NCI-H526 (cell line): Measurements from ENCODE around the gene SCMH1.
A peak's percentile ranks its signal among the peaks of the same experiment; 100 is the strongest.
"Not testable (repeated sequence)": the region's sequence is repeated elsewhere in the genome, so short reads cannot be mapped to it uniquely, and the experiment has no call there.

Source experiments
- DNase-seq, 2 experiments: peaks; one replicate each; lab custom pipeline; 2025; lab: John Stamatoyannopoulos, UW

The SCMH1 gene

DNA sequence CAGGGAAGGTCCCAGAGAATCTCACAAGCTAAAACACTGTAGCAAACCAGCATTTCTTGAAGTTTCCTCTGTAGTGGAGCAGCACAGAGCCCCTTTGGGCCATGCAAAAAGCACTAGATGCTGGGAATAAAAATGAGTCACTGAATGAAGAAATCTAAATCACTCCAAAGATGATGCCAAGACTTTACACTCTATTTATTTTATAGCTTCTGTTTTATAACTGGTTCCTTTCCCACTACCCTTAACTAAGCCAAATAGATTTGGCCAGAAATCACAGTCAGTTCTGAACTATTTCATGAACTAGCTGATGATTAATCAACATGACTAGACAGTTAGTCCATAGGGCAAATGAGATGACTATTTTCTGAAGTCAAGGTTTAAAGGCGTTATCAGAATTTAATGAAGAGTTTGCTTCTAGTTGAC lies 89.5 kb downstream of the SCMH1 start:
- no peak for DNase-seq

DNA sequence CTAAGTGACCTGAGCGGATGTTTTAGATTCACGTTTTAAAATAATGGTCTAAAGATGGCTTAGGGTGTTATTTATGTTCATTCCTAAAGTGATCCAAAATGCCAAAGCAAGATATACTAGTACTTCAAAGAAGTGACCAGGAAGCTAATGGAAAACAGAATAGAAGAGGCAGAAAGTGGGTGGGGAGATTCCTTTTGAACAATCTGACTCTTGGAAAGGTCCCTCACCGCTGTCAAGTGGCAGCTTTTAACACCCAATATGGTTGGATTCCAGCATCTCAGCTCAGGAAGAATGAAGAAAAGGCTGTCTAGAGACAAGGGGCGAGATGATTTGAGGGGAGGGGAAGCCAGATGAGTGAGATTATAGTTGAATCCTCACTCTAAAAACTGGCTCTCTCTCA lies 90.3 kb downstream of the SCMH1 start:
- DNase-seq, result no peak

- no peak for DNase-seq
Measured at GRCh38 chr1:41149570-41149969, 92.5 kb downstream of the SCMH1 start.

- no peak for DNase-seq
Measured at GRCh38 chr1:41144285-41144684, 97.8 kb downstream of the SCMH1 start.

DNA sequence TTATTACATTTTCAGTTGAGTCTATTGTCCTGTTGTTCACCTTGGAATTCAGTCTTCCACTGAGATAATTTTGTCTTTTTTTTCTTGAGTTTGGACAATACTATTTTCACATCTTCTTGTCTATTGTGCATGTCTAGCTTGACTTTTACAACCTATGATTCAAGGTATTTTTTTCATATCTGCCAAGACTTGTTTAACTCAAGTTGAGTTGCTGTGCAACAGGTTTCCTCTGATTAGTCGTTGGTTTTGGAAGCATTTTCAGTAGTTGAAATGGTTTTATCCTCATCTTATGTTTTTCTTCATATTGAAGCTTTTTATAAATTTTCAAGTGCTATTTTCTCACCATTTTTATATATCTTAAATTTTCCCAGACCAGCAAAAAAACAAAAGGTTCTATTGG lies 103.6 kb downstream of the SCMH1 start:
- no peak for DNase-seq

DNA sequence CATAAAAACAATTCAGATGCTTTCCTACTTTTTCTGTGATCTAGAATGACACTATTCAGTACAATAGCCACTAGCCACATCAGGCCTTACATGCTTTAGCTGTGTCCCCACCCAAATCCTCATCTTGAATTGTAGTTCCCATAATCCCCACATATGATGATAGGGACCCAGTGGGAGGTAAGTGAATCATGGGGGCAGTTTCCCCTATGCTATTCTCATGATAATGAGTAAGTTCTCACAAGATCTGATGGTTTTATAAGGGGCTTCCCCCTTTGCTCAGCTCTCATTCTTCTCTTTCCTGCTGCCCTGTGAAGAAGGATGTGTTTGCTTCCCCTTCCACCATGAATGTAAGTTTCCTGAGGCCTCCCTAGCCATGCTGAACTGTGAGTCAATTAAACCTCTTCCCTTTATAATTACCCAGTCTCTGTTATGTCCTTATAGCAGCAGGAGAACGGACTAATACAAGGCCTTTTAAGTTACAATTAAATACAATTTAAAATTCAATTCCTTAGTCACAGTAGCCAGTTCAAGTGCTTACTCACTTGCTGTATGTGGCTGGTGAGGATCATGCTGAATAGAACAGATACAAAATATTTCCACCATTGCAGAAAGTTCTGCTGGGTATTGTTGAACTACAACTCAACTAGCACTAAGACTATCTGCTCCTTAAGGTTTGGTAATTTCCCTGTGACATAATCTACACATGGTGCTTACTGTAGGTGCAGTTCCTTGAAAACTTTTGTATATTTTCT lies 106.7 kb downstream of the SCMH1 start:
- DNase-seq, result no peak

GRCh38 chr1:41134325-41134724 lies 107.8 kb downstream of the SCMH1 start:
- not testable (repeated sequence) for DNase-seq

DNA sequence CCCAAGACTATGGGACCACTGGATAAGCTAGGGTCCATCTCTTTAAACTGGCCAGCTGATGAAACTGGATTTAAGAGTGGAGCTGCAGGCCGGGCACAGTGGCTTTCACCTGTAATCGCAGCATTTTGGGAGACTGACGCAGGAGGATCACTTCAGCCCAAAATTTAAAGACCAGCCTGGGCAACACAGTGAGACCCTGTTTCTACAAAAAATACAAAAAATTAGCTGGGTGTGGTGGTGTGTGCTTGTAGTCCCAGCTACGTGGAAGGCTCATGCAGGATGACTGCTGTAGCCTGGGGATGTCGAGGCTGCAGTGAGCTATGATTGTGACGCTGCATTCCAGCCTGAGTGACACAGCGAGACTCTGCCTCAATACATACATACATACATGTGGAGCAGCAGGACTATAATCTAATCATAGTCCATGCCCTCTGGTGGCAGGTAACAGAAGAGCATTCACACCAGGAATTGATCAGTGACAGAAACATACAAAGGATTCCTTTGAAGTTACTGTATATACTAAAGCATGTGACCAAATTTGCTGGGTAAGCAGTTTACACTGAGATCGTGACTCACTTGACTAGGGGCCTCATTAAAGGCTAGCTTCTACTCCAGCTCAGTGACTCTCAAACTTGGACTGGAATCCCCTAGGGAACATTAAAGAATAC lies 119.1 kb downstream of the SCMH1 start:
- peak; percentile 57 to 82 for DNase-seq

DNA sequence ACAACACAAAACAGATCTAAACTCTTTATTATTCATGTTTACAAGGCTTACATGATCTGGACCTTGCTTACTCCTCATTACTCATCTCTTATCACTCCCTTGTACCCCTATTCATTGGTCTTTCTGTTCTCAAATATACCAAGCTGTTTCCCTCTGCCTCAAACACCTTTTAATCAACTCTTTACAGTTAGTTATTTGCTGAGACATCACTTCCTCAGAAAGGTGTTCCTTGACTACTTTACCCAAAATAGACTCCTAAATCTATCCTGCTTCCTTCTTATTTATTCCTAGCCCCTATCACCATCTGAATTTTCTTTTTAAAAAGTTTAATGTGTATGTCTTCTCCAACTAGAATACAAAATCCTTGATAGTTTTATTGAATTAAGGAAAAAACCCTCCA lies 120.0 kb downstream of the SCMH1 start:
- no peak for DNase-seq

- DNase-seq, result no peak
Measured at GRCh38 chr1:41118645-41119044, 123.5 kb downstream of the SCMH1 start.

GRCh38 chr1:41117241-41117640 lies 124.9 kb downstream of the SCMH1 start:
- not testable (repeated sequence) for DNase-seq

DNA sequence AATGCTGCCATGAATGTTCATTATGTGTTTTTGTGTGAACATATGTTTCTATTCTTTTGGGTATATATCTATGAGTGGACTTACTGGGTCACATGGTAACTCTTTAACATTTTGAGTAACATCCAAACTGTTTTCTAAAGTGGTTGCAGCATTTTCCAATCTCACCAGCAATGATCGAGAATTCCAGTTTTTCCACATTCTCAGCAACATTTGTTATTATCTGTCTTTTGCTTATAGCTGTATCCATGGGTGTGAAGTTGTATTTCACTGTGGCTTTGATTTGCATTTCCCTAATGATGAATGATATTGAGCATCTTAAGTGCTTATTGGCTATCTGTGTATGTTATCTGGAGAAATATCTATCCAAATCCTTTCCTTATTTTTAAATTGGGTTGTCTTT lies 131.4 kb downstream of the SCMH1 start:
- DNase-seq, result no peak

- DNase-seq, result no peak
Measured at GRCh38 chr1:41110286-41110685, 131.8 kb downstream of the SCMH1 start.

DNA sequence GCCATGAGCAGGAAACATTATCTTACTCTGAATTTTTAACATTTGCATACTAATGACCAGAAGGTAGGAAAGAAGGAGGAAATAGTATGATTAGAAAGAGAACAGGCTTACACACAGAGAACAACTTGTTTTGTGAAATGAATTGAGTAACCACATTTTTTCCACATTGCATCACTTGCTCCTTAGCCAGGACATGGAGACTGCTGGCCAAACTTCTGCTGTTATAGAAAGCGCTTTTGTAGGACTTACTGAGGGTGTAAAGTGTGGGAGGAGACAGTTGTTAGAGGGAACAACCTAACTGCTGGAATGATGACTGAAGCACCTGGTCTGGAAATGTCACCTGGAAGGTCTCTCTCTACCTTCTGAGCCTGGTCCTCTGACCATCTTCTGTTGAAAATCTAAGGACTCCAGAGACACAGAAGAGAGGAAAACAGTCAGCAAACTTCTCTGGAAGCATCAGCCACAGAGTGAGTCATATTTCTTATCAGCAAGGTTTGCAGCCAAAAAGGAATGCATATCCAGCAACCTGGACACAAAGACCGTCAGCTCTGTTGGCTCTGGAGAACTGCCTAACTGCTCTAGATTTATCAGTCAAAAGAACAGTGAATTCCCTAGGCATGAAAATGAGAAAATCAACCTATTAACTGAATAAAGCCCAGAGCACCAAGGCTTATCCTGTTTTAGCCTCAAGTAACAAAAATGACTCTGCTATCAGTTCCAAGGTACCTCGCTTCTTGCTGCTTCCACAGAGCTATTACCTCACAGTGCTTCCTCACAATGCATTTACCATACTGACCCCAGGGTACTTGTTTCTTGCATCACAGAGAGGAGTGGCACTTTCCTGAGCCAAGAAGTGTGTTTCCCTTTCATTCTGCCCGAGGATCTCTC lies 132.6 kb downstream of the SCMH1 start:
- peak; percentile 47 to 49 for DNase-seq

DNA sequence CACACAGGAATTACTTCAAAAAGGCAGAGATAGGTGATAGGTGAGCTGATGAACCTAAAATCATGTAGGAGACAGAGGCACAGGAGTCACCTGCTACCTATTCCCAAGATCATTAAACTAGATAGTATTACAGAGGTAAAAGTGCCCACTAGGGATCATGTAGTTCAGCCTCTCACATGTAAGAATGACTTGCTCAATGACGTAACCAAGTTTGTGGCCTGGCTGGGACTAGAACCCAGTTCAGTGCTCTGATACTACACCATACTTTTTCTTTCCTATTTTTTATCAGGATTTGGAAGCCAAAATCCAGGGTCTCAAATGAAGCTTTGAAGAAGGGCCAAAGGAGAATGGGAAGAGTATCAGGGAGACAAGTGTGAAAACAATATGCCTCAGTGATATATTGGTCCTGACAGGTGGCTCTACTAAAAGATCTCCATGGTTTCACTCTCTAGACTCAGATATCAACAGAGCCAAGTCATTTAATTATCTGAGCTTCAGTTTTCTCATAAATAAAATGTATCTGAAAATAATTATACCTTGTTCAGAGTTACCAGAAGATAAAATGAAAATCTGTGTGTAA lies 133.3 kb downstream of the SCMH1 start:
- DNase-seq, result no peak

GRCh38 chr1:41103766-41104165 lies 138.3 kb downstream of the SCMH1 start:
- DNase-seq, result no peak

- DNase-seq, result no peak
Measured at GRCh38 chr1:41102653-41103052, 139.5 kb downstream of the SCMH1 start.

DNA sequence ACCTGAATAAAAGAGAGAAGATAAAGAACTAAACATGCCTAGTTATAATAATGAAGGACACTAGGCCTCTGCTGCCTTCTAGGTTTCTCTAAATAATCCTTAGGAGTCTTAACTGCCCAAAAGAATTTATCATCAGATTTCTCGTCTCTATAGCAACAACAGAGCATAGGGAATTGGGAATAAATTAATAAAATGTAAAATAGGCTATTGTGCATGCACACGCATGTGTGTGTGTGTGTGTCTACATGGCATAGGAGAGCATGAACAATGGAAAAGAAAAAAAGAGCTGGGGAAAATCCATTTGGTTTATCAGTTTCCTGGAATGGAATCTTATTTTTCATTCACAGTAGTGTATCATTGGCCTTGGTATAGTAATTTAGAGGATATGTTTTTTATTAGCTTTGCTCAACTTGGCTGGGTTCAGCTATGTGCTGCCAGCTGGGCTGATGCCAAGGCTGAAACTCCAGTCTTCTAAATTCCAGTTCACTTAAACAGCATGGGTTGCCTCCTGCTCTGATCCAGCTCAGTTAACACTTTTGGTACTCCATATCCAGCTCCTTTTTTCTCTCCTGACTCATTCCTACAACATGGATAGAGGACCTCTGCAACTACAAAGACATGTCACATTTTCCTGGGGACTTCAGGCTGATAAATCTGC lies 140.0 kb downstream of the SCMH1 start:
- DNase-seq, result no peak

DNA sequence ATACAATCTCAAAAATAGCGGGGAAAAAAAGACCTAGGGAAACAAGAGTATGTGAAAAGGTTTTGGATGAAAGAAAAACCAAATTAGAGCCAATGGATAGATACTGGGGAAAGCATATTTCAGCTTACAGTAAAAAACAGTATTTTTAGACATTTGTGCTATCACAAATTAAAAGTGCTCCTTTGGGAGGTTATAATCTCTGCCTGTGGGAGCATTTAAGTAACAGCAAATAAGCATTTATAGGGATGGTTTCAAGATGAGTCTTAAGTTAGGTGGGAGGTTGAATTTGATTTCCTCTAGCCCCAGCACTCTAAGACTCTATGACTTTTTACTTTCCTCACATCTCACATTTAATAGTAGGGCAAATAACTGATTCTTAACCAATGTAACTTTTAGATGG lies 141.0 kb downstream of the SCMH1 start:
- no peak for DNase-seq

- no peak for DNase-seq
Measured at GRCh38 chr1:41100170-41100569, 141.9 kb downstream of the SCMH1 start.

GRCh38 chr1:41098730-41099460 lies 143.2 kb downstream of the SCMH1 start:
- DNase-seq, result no peak
